GM12878 (cell line): ENCODE data around the gene PRR9. TPM values are rescaled to one million over a fixed set of nuclear protein-coding genes. Genes with fewer than 3 reads are reported as not detected.
"Not testable (repeated sequence)": the region's sequence is repeated elsewhere in the genome, so short reads cannot be mapped to it uniquely, and the experiment has no call there.

Source experiments
- ATAC-seq: fragments of 200-7000 bp; cut with Tn5 transposase; 3 replicates; pipeline ENCODE4 v1.9.1; 2020; ENCODE audit warnings: mild to moderate bottlenecking, moderate library complexity
- BruUV-seq: library from RNA; stranded (reverse); fragments of 400-500 nt; replicated peaks from 2 replicates; lab custom pipeline; 2021; lab: Mats Ljungman, UMichigan
- CTCF ChIA-PET: fragments of 300-600 bp; sonication (Branson Sonifier 250); formaldehyde crosslinking; extraction: SDS; loops from one replicate; lab custom pipeline; 2021; ENCODE audit warnings: inconsistent platforms; lab: Yijun Ruan, JAX
- POLR2A ChIA-PET: fragments of 350-600 bp; formaldehyde crosslinking; extraction: SDS; loops from one replicate; lab custom pipeline; 2021; ENCODE audit warnings: inconsistent platforms; lab: Charles Lee
- RAD21 ChIA-PET: fragments of 300-600 bp; sonication (Branson Sonifier 250); formaldehyde crosslinking; loops from one replicate; lab custom pipeline; 2023; ENCODE audit warnings: antibody characterized with exemption; ENCODE audit not compliant: unreplicated experiment; lab: Charles Lee
- SMC1A ChIA-PET: fragments of 300-600 bp; sonication (Branson Sonifier 250); formaldehyde crosslinking; loops from one replicate; lab custom pipeline; 2023; ENCODE audit not compliant: unreplicated experiment, uncharacterized antibody; lab: Charles Lee
- DNase-seq: peaks from one replicate; pipeline ENCODE4 v3.0.0-alpha.2; 2011; ENCODE audit warnings: low read depth, low spot score
- FAIRE-seq: peaks from 3 replicates; lab custom pipeline; 2011; peaks lifted over from hg19 to GRCh38; lab: Jason Lieb, UNC
- H2AFZ ChIP-seq: 2 replicates; pipeline ENCODE4 v1.6.0; 2011; ENCODE audit warnings: low read depth, low read length, control low read depth; ENCODE audit not compliant: control insufficient read depth
- H3K27ac ChIP-seq: 2 replicates; pipeline ENCODE4 v1.5.1; 2011; ENCODE audit warnings: control low read depth; ENCODE audit not compliant: control insufficient read depth, insufficient read depth
- H3K27me3 ChIP-seq, 2 experiments: replicated peaks in 1 of 2; 2 replicates each; pipeline versions ENCODE4 v1.6.0 to v1.6.1; 2011; ENCODE audit warnings: low read length in 1 of 2; ENCODE audit not compliant: control insufficient read depth in 2 of 2, insufficient read depth in 2 of 2
- H3K36me3 ChIP-seq, 2 experiments: 2 replicates each; pipeline ENCODE4 v1.5.1; 2011; ENCODE audit warnings: low read length in 1 of 2; ENCODE audit not compliant: control insufficient read depth in 2 of 2, insufficient read depth in 2 of 2
- H3K4me1 ChIP-seq: 2 replicates; pipeline ENCODE4 v1.6.1; 2011; ENCODE audit warnings: mild to moderate bottlenecking, low read length, moderate library complexity, mixed read lengths; ENCODE audit not compliant: control insufficient read depth, insufficient read depth
- H3K4me2 ChIP-seq: 2 replicates; pipeline ENCODE4 v1.6.0; 2011; ENCODE audit warnings: control low read depth; ENCODE audit not compliant: control insufficient read depth, insufficient read depth
- H3K4me3 ChIP-seq: fragments of 200-600 bp; sonication (generic); 2 replicates; pipeline ENCODE4 v1.5.1; 2016
- H3K79me2 ChIP-seq: 2 replicates; pipeline ENCODE4 v1.6.0; 2011; ENCODE audit warnings: low read length; ENCODE audit not compliant: control insufficient read depth, insufficient read depth
- H3K9ac ChIP-seq: 2 replicates; pipeline ENCODE4 v1.8.0; 2011; ENCODE audit warnings: low read length, control low read depth, mixed read lengths; ENCODE audit not compliant: control insufficient read depth, insufficient read depth
- H3K9me3 ChIP-seq: replicated peaks from 3 replicates; pipeline ENCODE4 v1.5.1; 2011; ENCODE audit warnings: mild to moderate bottlenecking, low read length; ENCODE audit not compliant: control insufficient read depth, insufficient read depth
- H4K20me1 ChIP-seq: 2 replicates; pipeline ENCODE4 v1.6.0; 2011; ENCODE audit not compliant: control insufficient read depth, insufficient read depth
- CTCF ChIP-seq, 3 experiments: IDR thresholded peaks in 2 of 3; conservative IDR thresholded peaks in 1 of 3; 2 replicates each; pipeline ENCODE4 v1.5.1; 2011; ENCODE audit warnings: low read depth in 3 of 3, low read length in 3 of 3, mild to moderate bottlenecking in 3 of 3, control low read depth in 2 of 3, moderate library complexity in 2 of 3, inconsistent platforms in 1 of 3, mixed read lengths in 1 of 3; ENCODE audit not compliant: control insufficient read depth in 2 of 3, insufficient read depth in 1 of 3; ENCODE audit errors: extremely low read depth in 1 of 3
- RAD21 ChIP-seq: IDR thresholded peaks from 2 replicates; pipeline ENCODE4 v1.6.1; 2011; ENCODE audit warnings: mild to moderate bottlenecking, low read depth, low read length, moderate library complexity; ENCODE audit not compliant: insufficient read depth
- WGBS: methylation state at CpG from one replicate; pipeline ENCODE4 v1.1.6; 2016; ENCODE audit warnings: low lambda C conversion rate; ENCODE audit not compliant: insufficient replicate concordance, insufficient coverage; ENCODE audit errors: missing lambda C conversion rate; 5-methylcytosine and 5-hydroxymethylcytosine counted together
- in situ Hi-C: fragments of 300-500 bp; cut with MboI; formaldehyde crosslinking; loops from 9 replicates; pipeline ENCODE4 v1.14.3; 2018; ENCODE audit warnings: mixed read lengths
- intact Hi-C: fragments of 100-400 bp; cut with micrococcal nuclease; formaldehyde crosslinking; loops from one replicate; pipeline ENCODE4 v1.14.2; 2022; ENCODE audit not compliant: unreplicated experiment
- polyA plus RNA-seq, 11 experiments: library from polyadenylated mRNA; depleted of rRNA in 4 of 11; unstranded in 6 of 11; stranded (reverse) in 5 of 11; fragments of >200 nt; fragmentation: Nextera tagmentation in 4 of 11; fragmentation: Illumina TruSeq in 1 of 11; extraction: Ambion mirVana in 4 of 11; extraction: Trizol in 1 of 11; gene quantifications; 1 replicate in 1 of 11; 2 replicates in 10 of 11; pipeline versions ENCODE4 v1.2.1 to v1.2.3, GENCODE V29; 2011 to 2016; ENCODE audit warnings: inconsistent platforms in 2 of 11, missing spikeins in 2 of 11, low read depth in 1 of 11
- total RNA-seq, 4 experiments: library from RNA; depleted of rRNA in 3 of 4; stranded (reverse); fragments of >200 nt in 3 of 4; fragmentation: Illumina TruSeq in 1 of 4; extraction: Trizol in 1 of 4; gene quantifications; 2 replicates each; pipeline versions ENCODE4 v1.2.1 to v1.2.3, GENCODE V29; 2013 to 2021

The PRR9 gene
- total and polyA plus RNA-seq, 10 of the 15 experiments (the other 5 are each of a cell fraction or from before 2014, with no cell fraction given) = not detected

DNA sequence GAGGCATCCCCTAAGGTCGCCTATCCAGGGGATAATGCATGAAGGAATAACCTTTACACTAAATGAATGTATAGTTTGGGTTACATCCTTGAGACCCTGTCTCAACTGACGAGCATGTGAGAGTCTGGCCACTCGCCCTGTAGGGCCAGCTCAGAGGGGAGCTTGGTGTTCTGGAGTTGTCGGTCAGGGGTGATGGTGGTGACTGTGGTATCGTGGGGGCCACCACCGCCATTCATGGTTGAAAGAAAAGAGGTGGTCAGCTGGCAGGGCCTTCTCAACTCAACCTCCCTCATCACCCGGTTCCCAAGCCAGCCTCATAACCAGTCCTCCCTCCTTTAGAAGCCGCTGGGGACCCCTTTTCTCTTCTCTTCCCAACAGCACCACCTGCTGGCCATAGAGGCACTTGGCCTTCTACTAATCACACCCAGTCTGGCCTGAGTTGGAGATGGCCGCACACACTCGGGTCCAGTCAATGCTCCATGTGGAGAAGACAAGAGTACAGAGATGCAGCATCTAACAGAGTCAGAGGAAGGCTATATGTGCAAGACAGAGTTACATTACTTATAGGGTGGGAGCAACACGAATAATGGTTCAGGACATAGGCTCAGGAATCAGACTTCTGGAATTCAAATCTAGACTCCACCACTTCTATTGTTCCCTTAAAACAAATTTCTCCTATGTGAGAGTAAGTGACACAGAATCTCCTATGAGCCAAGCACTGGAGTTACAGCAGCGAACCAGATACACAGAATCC lies 11.9 kb downstream of the PRR9 start:
- not testable (repeated sequence) for H4K20me1 ChIP-seq, H3K4me2 ChIP-seq, BruUV-seq, H3K4me1 ChIP-seq, H3K9ac ChIP-seq, H3K27ac ChIP-seq, H2AFZ ChIP-seq, DNase-seq, H3K27me3 ChIP-seq, H3K9me3 ChIP-seq, H3K36me3 ChIP-seq, H3K4me3 ChIP-seq, H3K79me2 ChIP-seq
- intact Hi-C loops (loop anchor here (10.0 kb wide), 2 partner anchors 264 to 744 kb away; no protein-coding TSS in a partner anchor), in situ Hi-C loops (loop anchor here (5.0 to 10.0 kb wide), 2 partner anchors 357 to 574 kb away; no protein-coding TSS in a partner anchor)
- ChIA-PET CTCF (interaction anchor here (0.7 to 5.8 kb wide), 40 partner anchors 8 to 593 kb away, joined by 3 to 69 read pairs (median 4); partner anchors contain the start of gene SMCP), RAD21 (interaction anchor here (0.9 to 2.8 kb wide), 11 partner anchors 9 to 575 kb away, joined by 3 to 10 read pairs (median 5); no protein-coding TSS in a partner anchor), SMC1A (interaction anchor here (0.6 to 4.5 kb wide), 21 partner anchors 9 to 577 kb away, joined by 3 to 24 read pairs (median 4); no protein-coding TSS in a partner anchor), POLR2A (interaction anchor here (0.9 kb wide), 1 partner anchor 46 kb away, joined by 3 read pairs; no protein-coding TSS in a partner anchor)
- peak; percentile 90 for FAIRE-seq
- TF ChIP-seq CTCF (IDR thresholded peaks at IDR 0.05 in 2 of 3, conservative IDR thresholded peaks at IDR 0.05 in 1 of 3; ENCODE audit: control insufficient read depth in 2 of 3, extremely low read depth in 1 of 3, insufficient read depth in 1 of 3, low read depth in 3 of 3, low read length in 3 of 3) (peak; percentile 15 to 51 (median 45); a peak in 4 of 6 replicates), RAD21 (peak; percentile 39)
- 19% methylated on average over 11 of the region's 12 CpGs for WGBS
- peak; percentile 90 for ATAC-seq
